HG02623 (cell line): ENCODE measurements around the gene NDUFV3.
"Not testable (repeated sequence)": the region's sequence is repeated elsewhere in the genome, so short reads cannot be mapped to it uniquely, and the experiment has no call there.

Experiments used
- ATAC-seq: cut with Tn5 transposase; IDR thresholded peaks from one replicate; pipeline ENCODE4 v1.9.1; 2021; ENCODE audit warnings: moderate library complexity; ENCODE audit not compliant: unreplicated experiment

The NDUFV3 gene

GRCh38 chr21:42855937-42856335 is 37.2 kb upstream of the NDUFV3 start:
- ATAC-seq = no peak

- ATAC-seq = no peak
Measured at GRCh38 chr21:42857216-42857615, 35.9 kb upstream of the NDUFV3 start.

GRCh38 chr21:42858185-42858847 is 34.8 kb upstream of the NDUFV3 start:
- no peak for ATAC-seq

- ATAC-seq = no peak
Measured at GRCh38 chr21:42858957-42859890, 33.9 kb upstream of the NDUFV3 start.

GRCh38 chr21:42859891-42860230 is 33.2 kb upstream of the NDUFV3 start:
- ATAC-seq = no peak

GRCh38 chr21:42860345-42860744 is 32.8 kb upstream of the NDUFV3 start:
- ATAC-seq = no peak

GRCh38 chr21:42861311-42861847 is 31.7 kb upstream of the NDUFV3 start:
- no peak for ATAC-seq

- ATAC-seq = no peak
Measured at GRCh38 chr21:42861848-42862400, 31.2 kb upstream of the NDUFV3 start.

- no peak for ATAC-seq
Measured at GRCh38 chr21:42862774-42863503, 30.2 kb upstream of the NDUFV3 start.

GRCh38 chr21:42863504-42863870 is 29.6 kb upstream of the NDUFV3 start:
- ATAC-seq = no peak

- no peak for ATAC-seq
Measured at GRCh38 chr21:42864286-42864685, 28.8 kb upstream of the NDUFV3 start.

GRCh38 chr21:42864815-42865775 is 28.0 kb upstream of the NDUFV3 start:
- no peak for ATAC-seq

GRCh38 chr21:42865776-42866160 is 27.3 kb upstream of the NDUFV3 start:
- no peak for ATAC-seq

GRCh38 chr21:42868196-42868595 is 24.9 kb upstream of the NDUFV3 start:
- ATAC-seq = no peak

GRCh38 chr21:42873096-42873495 is 20.0 kb upstream of the NDUFV3 start:
- no peak for ATAC-seq

- ATAC-seq = not testable (repeated sequence)
Measured at GRCh38 chr21:42875811-42876210, 17.3 kb upstream of the NDUFV3 start.

GRCh38 chr21:42878678-42878992 is 14.5 kb upstream of the NDUFV3 start:
- ATAC-seq = no peak

- ATAC-seq = peak; percentile 77
Measured at GRCh38 chr21:42878993-42879787, 13.9 kb upstream of the NDUFV3 start, which contains the start of gene WDR4. Gene WDR4 (minus strand): TSS chr21:42879539. CDS start chr21:42879495, 44 bp downstream.

GRCh38 chr21:42880352-42880751 is 12.8 kb upstream of the NDUFV3 start:
- no peak for ATAC-seq
